HG03039 (cell line): ENCODE data around the gene CLRN2.
"Not testable (repeated sequence)": the region's sequence is repeated elsewhere in the genome, so short reads cannot be mapped to it uniquely, and the experiment has no call there.

ENCODE experiments used
- ATAC-seq: cut with Tn5 transposase; IDR thresholded peaks from one replicate; pipeline ENCODE4 v1.9.1; 2021; ENCODE audit warnings: mild to moderate bottlenecking, moderate library complexity; ENCODE audit not compliant: unreplicated experiment

Gene CLRN2

DNA sequence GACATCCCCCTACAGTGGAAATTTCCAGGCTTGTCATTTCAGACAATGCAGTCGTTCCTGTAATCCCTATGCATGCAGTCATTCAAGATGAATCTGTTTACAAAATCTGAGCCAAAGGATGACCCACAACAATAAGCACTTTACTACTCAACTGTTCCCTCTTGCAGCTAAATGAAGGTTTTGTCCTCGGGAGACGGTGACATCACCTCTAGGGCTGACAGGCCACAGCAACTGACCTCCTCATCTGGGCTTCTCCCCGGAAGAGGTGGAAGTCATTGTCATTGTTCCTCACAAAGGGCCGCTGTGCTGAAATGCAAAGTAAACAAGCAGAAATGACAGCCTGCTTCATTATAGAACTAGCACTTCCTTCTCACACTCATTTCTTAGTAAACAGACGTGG lies 29.2 kb downstream of the CLRN2 start:
- ATAC-seq = no peak

DNA sequence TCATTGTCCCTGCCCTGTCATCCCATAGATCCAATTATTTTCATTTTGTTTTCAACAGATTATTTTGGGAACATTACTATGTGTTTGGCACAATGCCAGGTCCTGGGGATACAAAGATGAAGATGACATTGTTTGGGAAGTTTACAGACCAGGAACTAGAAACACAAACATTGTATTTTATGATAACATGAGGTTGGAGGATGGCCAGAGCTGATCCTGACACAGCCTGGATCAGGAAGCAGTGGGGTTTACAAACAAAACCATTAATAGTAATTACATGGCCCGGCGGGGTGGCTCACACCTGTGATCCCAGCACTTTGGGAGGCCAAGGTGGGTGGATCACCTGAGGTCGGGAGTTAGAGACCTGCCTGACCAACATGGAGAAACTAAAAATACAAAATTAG lies 29.9 kb downstream of the CLRN2 start:
- no peak for ATAC-seq

DNA sequence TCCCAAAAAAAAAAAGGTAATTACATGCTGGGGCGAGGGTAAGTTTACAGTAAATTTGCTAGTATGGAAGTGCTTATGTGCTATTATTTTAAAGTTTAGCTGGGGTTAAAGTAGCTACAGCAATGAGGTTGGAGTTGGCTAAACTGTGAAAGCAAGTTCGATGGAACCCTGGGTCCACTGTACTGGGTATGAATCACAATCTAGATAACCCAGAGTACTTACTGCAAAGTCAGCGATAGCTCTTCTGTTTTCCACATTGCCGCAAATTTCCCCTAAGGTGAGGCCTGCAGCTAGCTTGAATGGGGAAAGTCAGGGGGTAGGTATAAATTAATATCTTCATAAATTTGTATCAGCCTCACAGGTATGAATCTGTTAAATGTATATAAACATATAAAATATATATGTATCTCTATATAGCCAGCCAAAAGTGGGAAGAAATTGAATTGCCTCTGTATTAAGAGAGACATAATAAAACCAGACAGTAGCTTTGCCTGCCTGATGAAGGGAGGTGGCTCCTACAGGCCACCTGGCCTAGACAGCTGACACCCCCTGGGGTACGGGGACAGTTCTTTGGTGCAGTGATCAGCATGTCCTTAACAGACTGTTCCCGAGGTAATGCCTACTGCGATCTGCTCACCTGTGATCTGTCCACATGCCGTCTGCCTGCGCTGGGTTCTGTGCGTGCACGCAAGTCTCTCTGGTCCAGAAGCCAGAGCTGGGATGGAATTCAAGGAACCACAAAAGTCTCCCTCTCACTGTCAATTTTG lies 30.6 kb downstream of the CLRN2 start:
- no peak for ATAC-seq

DNA sequence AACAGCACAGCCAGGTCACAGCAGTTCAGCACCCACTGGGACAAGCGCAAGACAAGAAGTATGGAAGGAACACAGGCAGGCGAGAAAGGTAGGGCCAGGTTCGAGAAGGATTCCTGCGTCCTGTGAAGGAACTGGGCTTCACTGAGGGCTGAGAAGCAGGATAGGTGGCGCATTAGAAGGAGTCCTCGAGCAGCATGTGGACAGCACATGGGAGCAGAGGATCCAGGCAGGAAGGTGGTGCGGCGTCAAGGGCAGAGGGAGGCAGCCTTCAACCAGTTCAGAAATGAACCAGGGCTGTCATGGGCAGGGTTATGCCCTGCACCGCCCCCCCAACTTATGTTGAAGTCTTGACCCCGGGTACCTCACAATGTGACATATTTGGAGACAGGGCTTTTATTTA lies 31.3 kb downstream of the CLRN2 start:
- no peak for ATAC-seq

DNA sequence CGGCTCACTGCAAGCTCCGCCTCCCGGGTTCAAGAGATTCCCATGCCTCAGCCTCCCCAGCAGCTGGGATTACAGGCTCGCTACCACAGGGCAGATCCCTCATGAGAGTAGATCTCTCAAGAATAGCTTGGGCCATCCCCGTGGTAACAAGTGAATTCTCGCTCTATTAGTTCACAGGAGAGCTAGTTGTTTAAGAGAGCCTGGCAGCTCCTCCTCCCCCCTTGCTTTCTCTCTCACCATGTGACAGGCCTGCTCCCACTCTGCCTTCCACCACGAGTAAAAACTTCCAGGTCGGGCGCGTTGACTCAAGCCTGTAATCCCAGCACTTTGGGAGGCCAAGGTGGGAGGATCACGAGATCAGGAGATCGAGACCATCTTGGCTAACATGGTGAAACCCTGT lies 31.7 kb downstream of the CLRN2 start:
- no peak for ATAC-seq

DNA sequence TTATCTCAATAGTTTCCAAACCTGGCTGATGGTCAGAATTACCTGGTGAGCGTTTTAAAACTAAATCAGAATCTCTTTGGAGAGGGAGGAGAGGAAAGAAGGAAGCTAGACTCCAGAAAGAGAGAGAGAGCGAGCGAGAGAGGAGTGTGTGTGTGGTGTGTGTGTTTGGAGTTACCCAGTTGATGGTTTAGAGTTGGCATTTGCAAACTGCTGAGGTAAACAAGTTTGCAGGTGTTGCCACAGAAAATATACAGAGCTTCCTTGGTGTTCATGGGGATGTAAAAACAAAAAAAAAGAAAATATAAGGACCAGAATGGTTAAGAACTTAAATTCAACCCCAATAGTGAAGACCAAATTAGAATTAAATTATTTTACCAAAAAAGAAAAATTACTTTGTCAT lies 35.6 kb downstream of the CLRN2 start:
- ATAC-seq = no peak

DNA sequence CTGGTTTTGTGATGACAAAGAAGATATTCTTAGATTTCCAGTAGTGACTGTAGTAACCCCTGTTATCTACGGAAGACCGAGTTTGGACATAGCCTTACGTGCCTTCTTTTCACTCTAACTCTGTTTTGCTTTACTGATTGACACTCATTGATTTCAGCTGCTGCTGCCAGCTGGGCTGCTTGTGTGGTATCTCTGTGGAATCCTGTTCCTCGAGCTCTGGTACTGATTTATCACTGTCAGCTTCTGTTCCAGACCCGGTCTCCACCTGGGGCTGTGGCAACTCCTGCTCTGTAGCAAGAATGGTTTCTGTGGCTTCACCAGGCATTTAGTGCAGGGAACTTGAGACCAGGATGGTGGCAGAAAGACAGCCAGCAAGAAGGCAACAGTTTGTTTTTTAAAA lies 37.5 kb downstream of the CLRN2 start:
- ATAC-seq = no peak

DNA sequence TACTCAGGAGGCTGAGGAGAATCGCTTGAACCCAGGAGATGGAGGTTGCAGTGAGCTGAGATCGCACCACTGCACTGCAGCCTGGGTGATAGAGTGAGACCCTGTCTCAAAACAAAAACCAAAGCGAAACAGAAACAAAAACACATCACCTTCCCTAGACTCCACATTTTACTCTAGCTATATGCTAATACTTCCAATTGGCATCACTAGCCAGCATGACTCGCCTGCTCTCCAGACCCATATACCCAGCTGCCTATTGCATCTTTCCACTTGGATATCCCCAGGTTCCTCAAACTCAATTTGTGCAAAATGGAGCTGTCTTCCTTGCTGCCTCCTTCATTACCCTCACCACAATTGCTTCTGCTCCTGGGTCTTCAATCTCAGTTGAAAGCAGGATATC lies 39.6 kb downstream of the CLRN2 start:
- ATAC-seq = no peak

DNA sequence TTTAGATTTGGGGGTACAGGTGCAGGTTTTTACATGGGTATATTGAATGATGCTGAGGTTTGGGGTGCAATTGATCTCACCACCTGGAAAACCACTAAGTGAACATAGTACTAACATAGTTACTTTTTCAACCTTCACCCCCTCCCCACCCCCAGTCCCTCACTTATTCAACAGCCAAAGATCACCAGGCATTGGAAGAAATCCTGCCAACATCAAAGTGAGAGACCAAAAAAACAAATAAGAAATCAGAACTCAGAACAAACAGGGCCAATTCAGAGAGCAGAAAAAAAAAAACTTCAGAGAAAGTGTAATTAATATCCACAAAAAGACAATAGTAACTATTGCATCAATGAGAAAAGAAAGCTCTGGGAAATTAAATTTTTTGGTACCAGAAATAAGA lies 41.5 kb downstream of the CLRN2 start:
- ATAC-seq = no peak

DNA sequence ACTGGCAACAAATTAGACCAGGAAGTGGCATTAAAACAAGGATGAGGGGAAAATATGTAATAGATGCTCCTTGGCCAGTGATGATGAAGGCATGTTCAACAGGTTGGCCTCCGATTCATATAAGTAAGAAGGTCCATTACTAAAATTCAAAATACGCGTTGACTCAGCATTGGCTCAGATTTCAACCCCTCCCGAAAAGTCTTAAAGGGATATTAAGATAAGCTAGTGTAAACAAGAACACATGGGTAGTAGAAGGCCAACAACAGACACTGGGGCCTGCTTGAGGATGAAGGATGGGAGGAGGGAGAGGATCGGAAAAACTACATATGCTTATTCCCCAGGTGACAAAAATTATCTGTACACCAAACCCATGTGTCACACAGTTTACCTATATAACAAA lies 42.9 kb downstream of the CLRN2 start:
- no peak for ATAC-seq

DNA sequence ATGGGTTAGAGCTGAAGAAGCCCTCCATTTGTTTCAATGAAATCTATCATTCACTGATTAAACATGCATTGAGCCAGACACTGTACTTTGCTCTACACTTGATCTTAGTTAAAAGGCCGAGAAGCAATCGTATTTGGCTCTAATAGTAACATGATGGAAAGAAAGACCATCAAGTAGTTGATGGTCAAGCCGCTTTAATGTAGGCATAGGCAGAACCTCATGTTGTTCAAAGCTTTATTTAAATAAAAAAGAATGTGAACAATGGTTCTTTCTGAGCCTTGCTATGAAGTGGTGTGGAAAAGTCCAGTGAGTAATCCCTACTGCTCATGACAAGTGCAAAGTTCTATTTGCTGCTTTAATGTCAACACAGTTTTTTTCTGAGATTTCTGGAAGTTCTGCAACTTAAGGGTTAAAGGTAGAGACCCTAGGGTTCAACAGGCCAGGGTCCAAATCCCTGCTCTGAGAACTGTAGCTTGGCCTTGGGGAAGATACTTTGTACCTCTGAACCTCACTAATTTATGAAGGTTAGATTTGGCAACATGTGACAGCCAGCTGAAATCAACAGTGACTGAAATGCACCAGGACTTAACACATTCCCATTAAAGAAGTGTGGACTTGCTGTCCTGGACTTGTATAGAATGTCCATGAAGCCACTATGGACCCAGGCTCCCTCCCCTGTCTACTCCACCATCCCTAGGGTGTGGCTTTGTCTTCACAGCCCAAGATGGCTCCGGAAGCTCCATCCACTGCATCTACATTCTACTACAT lies 44.2 kb downstream of the CLRN2 start:
- ATAC-seq = no peak

DNA sequence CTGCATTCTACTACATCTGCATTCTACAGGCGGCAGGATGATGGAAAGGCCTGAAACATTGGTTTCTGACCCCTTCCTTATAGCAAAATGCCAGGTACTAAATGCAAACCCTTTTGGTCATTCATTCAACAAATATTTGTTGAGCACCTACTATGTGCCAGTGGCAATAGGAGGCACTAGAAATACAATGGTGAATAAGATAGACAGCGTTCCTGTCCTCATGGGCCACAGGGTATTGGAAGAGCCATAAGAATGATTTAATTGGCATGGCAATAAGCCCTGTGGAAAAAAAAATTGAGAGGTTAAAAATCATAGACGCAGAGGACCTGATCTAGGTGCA lies 44.7 kb downstream of the CLRN2 start:
- ATAC-seq = no peak

DNA sequence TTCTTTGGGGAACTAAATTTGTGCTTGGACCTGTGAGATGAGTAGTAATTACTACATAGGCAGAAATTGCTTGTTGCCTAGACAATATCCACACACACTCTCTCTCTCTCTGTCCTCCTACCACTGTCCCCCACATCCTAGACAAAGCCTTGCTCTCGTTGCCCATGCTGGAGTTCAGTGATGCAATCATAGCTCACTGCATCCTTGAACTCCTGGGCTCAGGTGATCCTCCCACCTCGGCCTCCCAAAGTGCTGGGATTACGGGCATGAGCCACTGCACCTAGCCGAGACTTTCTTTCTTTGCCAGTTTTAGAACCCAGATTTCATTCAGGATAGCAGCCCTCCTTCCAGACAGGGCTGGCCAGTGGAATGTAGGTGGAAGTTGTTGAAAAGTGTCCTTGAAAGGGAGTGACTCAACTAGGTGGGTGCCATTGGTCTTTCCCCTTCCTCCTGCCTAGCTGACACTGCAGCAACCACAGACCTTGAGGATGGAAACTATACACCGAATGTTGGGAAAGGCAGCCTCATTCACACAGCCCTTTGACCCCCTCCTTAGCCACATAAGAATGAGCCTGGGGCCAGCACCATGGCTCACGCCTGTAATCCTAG lies 45.2 kb downstream of the CLRN2 start:
- ATAC-seq = no peak

DNA sequence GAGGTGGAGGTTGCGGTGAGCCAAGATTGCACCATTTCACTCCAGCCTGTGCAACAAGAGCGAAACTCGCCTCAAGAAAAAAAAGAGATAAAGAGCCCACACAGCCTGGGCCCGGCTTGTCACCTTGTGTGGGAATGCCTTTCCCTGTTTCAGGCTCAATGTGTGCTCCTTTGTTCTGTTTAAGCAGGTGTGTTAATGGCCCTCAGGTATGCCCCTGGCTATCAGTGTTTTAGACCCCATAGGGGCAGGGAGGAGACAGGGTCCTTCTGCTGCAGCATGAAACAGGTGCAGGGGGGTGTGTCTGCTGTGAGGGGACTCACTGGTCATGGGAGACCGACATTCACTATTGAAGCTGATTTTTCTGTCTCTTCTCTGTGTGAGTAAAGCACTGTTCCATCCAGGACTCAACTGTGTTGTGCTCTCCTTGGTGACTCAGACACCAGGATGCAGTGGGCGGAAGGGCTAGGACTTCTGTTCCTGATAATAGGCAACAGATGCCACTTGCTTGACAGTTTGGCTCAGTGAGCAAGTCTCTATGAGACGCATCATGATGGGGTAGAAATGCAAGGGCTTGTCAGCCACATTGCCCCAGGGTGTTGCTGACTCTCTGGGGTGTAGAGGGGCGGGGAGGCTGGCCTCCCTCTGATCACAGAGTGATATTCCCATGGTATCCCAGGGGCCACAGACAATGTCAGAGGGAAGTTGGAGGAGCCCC lies 46.4 kb downstream of the CLRN2 start:
- ATAC-seq = no peak

DNA sequence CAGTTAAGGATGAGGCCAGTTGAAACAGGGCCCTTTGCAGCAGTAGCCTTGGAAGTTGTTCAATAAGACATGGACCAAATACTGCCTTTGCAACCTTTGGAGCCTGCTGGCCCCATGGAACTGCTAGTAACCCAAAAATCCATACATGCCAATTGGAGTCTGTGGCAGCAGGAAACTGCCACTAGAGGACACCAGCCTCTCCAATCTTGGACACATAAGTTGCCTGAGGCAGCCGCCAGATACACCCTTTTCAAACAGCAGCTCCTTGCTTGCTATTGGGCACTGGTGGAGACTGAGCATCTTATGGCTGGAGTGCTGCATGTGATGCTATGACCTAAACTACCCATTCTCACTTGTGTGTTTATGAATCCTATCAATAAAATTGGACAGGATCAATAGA lies 47.2 kb downstream of the CLRN2 start:
- no peak for ATAC-seq

DNA sequence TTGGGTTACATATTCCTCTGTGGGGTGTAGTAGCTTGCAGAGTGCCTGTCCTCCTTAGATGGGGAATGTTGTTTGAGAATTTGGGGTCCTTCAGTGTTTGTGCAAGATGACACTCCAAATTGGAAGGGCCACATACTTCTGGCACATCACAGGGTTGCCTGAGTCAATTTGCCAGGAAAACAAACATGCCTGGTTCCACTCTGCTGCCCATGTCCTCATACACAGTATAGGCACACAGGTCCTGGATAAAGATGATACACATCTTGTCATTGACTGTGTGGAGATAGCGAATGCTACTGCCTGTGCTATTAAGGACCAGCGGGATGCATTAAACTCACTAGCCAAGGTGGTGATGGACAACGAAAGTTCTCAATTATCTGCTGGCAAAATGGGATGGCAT lies 50.9 kb downstream of the CLRN2 start:
- no peak for ATAC-seq

DNA sequence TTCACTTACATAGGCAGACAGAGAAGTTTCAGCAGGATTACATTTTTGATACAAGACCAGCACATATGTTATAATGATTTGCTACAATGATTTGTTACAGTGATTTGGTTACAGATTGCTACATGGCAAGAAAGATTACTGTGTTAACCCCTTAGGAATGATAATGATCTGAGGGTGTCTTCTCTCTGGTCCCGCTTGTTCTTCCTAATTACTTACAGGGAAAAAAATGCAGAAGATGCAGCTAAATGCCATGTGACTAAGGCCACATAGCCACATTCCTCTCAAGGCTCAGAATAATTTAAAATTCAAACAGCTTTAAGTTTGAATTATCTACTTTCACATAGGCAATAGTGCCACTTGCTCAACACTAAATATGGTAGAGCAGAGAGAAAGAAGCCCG lies 52.3 kb downstream of the CLRN2 start:
- ATAC-seq = no peak

DNA sequence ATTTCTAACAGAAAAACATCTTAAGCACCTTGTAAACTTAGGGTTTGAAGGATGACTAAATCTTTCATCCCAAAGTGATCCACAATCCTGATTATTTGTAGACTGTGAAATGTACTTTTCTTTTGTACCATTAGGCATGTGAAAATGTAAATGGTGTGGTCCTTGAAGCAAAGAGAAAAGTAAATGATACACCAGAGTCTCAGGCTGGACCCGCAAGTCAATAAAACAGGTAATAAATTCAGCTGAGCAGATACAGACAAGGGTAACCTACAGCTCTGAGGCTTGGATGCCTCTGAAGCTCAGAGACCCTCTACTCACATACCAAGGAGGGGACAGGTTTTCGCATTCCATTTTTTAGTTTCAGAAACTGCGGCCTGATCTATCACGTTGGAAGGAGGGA lies 59.2 kb downstream of the CLRN2 start:
- ATAC-seq = no peak

DNA sequence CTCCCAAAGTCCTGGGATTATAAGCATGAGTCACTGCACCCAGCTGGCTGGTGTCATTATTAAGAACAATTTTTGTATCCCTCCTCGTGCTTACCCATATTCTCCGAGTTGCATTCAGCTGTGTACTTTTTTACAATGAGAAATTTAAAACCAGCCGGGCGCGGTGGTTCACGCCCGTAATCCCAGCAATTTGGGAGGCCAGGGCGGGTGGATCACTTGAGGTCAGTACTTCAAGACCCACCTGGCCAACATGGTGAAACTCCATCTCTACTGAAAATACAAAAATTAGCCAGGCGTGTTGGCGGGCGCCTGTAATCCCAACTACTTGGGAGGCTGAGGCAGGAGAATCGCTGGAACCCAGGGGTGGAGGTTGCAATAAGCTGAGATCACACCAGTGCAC lies 60.2 kb downstream of the CLRN2 start:
- not testable (repeated sequence) for ATAC-seq
